Measurements from ENCODE around the gene SETD2. TPM values are rescaled to one million over a fixed set of nuclear protein-coding genes. Genes with fewer than 3 reads are reported as not detected.

The SETD2 gene
- total and polyA plus RNA-seq, 2 donors (not counting 1 experiment from before 2014, with no cell fraction given): 22.5 to 35.3 TPM

GRCh38 chr3:46994801-46995731 is 168.8 kb downstream of the SETD2 start:
- Histone ChIP-seq H3K79me2 (ENCODE audit: control insufficient read depth, insufficient read depth, low read length) (no peaks in the 10 kb centered on the region), H3K27me3 (ENCODE audit: control insufficient read depth, insufficient read depth, low read length) (no peaks in the 10 kb centered on the region), H3K9me3 (ENCODE audit: control insufficient read depth, insufficient read depth, low read depth, low read length) (no peaks in the 10 kb centered on the region), H3K4me3 (replicated peaks in 1 of 4; ENCODE audit: control extremely low read depth in 1 of 4, insufficient read depth in 1 of 4, low read depth in 3 of 4, low read length in 4 of 4) (no peak overlapping the region), H2AFZ (ENCODE audit: low read length) (no peak overlapping the region), H3K4me1 (ENCODE audit: control insufficient read depth, extremely low read depth, insufficient read depth, low read length) (no peaks in the 10 kb centered on the region), H3K27ac (ENCODE audit: insufficient read depth, low read length) (no peak overlapping the region), H3K9ac (ENCODE audit: insufficient read depth, low read length) (no peak overlapping the region), H4K20me1 (ENCODE audit: control insufficient read depth, extremely low read depth, insufficient read depth, low read length) (no peaks in the 10 kb centered on the region), H3K36me3 (ENCODE audit: control insufficient read depth, insufficient read depth, low read length) (no peaks in the 10 kb centered on the region), H3K4me2 (ENCODE audit: extremely low read depth, insufficient read depth, low read length) (no peak overlapping the region)
- no peak for TF ChIP-seq CTCF (conservative IDR thresholded peaks at IDR 0.05 in 1 of 2, IDR thresholded peaks at IDR 0.05 in 1 of 2; ENCODE audit: low read depth in 1 of 2, low read length in 2 of 2)
- no peak for TF ChIP-seq EZH2 (IDR thresholded peaks at IDR 0.05; ENCODE audit: low read length, missing control alignments)
- no peak for DNase-seq (ENCODE audit: low read depth in 2 of 2)

- no peaks in the 10 kb centered on the region for H3K9me3 ChIP-seq (ENCODE audit: control insufficient read depth, insufficient read depth, low read depth, low read length)
- H2AFZ ChIP-seq (ENCODE audit: low read length): no peak overlapping the region
- H3K27ac ChIP-seq (ENCODE audit: insufficient read depth, low read length): no peak overlapping the region
- H3K79me2 ChIP-seq (ENCODE audit: control insufficient read depth, insufficient read depth, low read length): no peaks in the 10 kb centered on the region
- no peaks in the 10 kb centered on the region for H4K20me1 ChIP-seq (ENCODE audit: control insufficient read depth, extremely low read depth, insufficient read depth, low read length)
- TF ChIP-seq EZH2 (IDR thresholded peaks at IDR 0.05; ENCODE audit: low read length, missing control alignments): no peak
- no peak for TF ChIP-seq CTCF (conservative IDR thresholded peaks at IDR 0.05 in 1 of 2, IDR thresholded peaks at IDR 0.05 in 1 of 2; ENCODE audit: low read depth in 1 of 2, low read length in 2 of 2)
- no peak overlapping the region for H3K4me2 ChIP-seq (ENCODE audit: extremely low read depth, insufficient read depth, low read length)
- DNase-seq (ENCODE audit: low read depth in 2 of 2): no peak
- no peaks in the 10 kb centered on the region for H3K4me1 ChIP-seq (ENCODE audit: control insufficient read depth, extremely low read depth, insufficient read depth, low read length)
- no peaks in the 10 kb centered on the region for H3K36me3 ChIP-seq (ENCODE audit: control insufficient read depth, insufficient read depth, low read length)
- H3K27me3 ChIP-seq (ENCODE audit: control insufficient read depth, insufficient read depth, low read length): no peaks in the 10 kb centered on the region
- H3K9ac ChIP-seq (ENCODE audit: insufficient read depth, low read length): no peak overlapping the region
- no peak overlapping the region for H3K4me3 ChIP-seq (replicated peaks in 1 of 4; ENCODE audit: control extremely low read depth in 1 of 4, insufficient read depth in 1 of 4, low read depth in 3 of 4, low read length in 4 of 4)
Measured at GRCh38 chr3:46993986-46994385, 169.9 kb downstream of the SETD2 start.

- TF ChIP-seq EZH2 (IDR thresholded peaks at IDR 0.05; ENCODE audit: low read length, missing control alignments) (no peak), CTCF (conservative IDR thresholded peaks at IDR 0.05 in 1 of 2, IDR thresholded peaks at IDR 0.05 in 1 of 2; ENCODE audit: low read depth in 1 of 2, low read length in 2 of 2) (no peak)
- no peak for DNase-seq (ENCODE audit: low read depth in 2 of 2)
- no peak overlapping the region for H3K4me3 ChIP-seq (replicated peaks in 1 of 4; ENCODE audit: control extremely low read depth in 1 of 4, insufficient read depth in 1 of 4, low read depth in 3 of 4, low read length in 4 of 4)
Measured at GRCh38 chr3:46993292-46993691, 170.6 kb downstream of the SETD2 start.

More at GRCh38 chr3:46993292-46993691, 170.6 kb downstream of the SETD2 start:
- Histone ChIP-seq H3K4me1 (ENCODE audit: control insufficient read depth, extremely low read depth, insufficient read depth, low read length) (no peaks in the 10 kb centered on the region), H3K27me3 (ENCODE audit: control insufficient read depth, insufficient read depth, low read length) (no peaks in the 10 kb centered on the region), H2AFZ (ENCODE audit: low read length) (no peak overlapping the region), H3K9ac (ENCODE audit: insufficient read depth, low read length) (no peak overlapping the region), H3K79me2 (ENCODE audit: control insufficient read depth, insufficient read depth, low read length) (no peaks in the 10 kb centered on the region), H4K20me1 (ENCODE audit: control insufficient read depth, extremely low read depth, insufficient read depth, low read length) (no peaks in the 10 kb centered on the region), H3K4me2 (ENCODE audit: extremely low read depth, insufficient read depth, low read length) (no peak overlapping the region), H3K9me3 (ENCODE audit: control insufficient read depth, insufficient read depth, low read depth, low read length) (no peaks in the 10 kb centered on the region), H3K36me3 (ENCODE audit: control insufficient read depth, insufficient read depth, low read length) (no peaks in the 10 kb centered on the region), H3K27ac (ENCODE audit: insufficient read depth, low read length) (no peak overlapping the region)

All from fibroblast of lung (primary cell).